ENCODE measurements around the gene CADM1.

CADM1 gene

DNA sequence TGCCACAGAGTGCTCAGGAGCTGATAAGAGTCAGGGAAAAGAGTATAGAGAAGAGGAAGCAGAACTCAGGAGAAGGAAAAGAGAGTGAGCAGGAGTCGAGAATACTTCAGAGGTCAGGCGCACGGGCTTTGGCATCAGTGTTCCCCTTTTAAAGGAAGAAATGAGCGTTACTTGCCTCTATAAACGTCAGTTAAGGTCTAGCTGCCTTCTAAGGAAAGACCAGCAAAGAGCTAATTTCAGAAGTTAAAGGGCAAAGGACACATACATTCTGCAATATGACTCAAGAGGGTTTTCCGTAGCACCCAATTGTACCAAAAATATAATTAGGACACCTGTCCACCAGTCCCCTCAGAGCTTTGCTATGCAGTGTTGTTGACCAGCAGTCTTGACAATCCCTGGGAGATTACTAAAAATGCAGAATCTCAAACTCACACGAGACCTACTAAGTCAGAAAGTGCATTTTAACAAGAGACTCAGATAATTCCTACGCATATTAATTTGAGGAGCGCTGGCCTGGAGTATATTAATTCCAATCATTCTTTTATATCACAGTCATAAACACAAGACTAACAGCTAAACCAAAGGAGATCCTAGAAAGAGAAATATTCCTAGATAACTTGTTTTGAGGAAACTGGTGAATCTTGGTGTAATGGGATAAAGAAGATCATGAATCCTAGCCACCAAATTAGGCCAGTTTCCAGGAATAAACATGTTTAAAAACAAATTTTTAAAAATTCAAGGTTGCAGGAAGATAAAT lies 249.0 kb downstream of the CADM1 start:
- no peak for DNase-seq

DNA sequence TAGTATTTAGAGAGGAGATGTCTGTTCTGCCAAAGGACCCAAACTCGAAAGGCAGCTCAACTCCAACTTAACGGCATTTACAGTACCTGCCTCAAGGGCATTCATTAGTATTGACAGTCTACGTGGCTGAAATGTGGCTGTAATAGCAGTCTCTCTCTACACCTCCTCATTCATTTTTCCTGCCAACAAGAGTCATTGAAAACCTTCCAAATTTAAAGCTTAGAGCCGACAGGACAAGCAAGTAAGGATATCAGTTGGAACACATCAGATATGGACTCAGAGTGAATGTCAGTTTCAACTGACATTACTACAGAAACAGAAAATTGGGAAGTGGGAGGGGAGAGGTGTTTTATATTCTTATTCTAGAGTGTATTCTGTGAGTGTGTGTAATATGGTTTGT lies 253.1 kb downstream of the CADM1 start:
- DNase-seq = no peak

DNA sequence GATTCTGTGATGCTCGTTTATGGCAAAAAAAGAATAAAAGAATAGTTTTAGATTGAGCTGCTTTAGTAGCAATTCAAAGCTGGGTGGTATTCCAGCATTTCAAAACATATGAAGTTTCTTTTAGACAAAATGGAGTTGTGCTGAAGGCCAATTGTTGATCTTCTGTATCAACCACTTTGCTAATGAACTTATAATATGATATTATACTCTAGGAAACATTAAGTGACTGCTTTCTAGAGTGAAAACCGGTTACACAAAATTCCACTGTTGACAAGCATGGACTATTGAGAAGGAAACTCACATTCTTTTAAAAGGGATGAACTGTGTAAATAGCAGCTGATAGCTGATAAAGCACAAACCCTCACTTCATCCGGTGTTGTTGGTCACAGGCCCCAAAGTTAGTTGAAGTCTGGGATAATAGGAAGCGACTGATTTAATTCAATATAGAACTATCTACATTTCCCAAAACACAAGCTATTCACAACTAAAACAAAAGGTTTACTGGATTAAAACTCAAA lies 255.1 kb downstream of the CADM1 start:
- no peak for DNase-seq

DNA sequence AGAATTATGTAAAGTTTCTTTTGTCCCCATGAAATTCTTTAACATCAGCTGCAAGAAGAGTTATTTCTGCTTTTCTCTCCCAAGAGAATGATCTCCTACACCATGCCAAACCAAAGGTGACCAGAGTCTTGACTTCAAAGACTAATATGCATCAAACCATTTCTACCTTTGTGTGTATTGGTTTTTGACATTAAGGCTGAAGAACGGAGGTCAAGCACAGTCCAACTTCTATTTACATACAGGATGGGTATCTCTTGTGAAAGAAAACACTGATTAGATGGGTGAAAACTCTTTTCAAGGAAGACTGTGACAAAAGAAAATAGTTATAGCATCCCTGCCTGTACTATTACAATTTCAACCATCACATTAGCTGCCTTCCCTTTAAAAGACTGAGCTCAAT lies 256.3 kb downstream of the CADM1 start:
- DNase-seq = no peak

DNA sequence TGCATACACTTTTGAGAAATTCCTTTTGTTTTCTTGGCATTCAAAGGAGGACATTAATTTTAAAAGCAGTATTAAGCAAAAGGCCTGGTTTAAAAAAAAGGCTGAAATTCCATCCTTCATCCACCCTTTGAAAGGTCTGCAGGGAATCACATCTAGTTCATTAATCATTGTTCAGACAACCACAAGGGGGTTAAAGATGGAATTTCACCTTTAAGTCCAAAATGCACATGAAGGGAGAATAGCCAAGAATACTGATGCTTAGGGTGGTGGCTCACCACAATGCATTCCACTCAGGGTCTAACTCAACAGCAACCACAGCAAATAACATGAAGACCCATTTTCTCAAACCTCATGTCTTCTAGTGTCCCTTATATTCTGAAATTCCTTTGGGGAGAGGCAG lies 256.9 kb downstream of the CADM1 start:
- DNase-seq = no peak

DNA sequence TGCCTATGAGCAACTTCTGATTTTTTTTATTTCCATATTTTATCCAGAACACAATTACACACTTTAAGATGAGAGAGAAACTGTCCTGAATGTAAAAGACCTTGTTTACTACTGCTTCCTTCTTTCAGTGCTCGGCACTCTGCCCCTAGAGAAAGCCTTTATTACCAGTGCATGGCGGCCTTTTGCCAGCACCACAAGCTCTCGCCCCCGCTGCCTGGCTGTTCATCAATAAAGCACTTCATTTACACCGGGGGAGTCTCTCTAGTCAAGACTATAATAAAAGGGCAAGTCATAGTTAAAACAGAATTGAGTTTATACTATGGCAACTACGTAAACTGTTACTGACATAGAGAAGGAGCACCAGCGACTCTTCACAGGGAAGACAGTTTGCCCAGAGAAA lies 259.5 kb downstream of the CADM1 start:
- DNase-seq = peak in 36 of 56 donors; percentile 5 to 74 (median 26)

DNA sequence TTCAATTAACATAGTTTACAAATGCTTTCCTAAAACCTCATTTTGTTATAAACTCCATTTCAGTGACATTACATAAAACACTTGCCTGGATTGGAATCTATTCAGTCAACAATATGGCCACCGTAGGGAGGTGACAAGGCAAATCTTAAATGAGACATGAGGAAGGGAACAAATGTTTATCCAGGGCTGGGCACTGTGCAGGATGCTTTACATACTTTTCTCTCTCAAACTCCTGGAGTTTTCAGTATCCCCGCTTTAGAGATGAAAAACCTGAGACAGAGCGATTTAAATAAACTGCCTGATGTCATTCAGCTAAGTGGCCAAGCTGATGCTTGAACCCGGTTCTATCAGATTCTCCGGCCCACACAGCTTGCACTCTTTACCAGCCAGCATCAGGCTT lies 259.9 kb downstream of the CADM1 start:
- DNase-seq = no peak

DNA sequence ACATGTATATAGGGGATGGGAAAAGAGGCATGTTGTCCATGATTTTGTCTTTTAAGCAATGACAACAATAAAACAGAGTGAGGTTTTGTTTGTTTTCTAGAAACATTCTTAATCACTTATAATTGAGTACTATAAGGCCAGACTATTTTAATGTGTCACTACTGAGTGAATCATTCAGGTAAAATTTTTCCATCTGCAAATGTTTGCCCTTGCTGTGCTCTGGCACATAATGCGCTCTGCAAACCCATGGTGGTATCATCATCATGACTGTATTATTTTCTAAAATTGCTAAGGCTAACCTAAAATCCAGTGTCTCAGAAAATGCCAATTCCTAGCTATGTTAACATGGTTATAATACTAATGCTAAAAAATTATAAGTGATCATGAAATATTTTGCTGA lies 261.2 kb downstream of the CADM1 start:
- no peak for DNase-seq

DNA sequence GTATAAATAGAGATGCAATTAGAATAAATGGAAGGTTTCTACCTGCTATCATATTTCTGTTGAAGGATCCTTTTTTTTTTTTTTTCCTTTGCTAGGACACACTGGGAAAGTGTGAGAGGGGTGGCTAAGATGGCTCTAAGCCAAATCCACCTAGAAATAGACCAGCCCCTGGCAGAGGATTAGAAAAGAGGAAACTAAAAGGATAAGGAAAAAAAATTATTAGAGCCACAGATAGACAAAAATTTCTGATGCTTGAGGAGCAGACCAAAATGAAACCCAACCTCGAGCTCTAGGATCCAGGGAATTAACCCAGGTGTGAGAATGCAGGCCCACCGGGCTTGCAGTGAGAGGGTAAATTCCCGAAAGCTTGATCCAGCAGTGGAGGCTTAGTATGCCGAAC lies 262.3 kb downstream of the CADM1 start:
- no peak for DNase-seq

DNA sequence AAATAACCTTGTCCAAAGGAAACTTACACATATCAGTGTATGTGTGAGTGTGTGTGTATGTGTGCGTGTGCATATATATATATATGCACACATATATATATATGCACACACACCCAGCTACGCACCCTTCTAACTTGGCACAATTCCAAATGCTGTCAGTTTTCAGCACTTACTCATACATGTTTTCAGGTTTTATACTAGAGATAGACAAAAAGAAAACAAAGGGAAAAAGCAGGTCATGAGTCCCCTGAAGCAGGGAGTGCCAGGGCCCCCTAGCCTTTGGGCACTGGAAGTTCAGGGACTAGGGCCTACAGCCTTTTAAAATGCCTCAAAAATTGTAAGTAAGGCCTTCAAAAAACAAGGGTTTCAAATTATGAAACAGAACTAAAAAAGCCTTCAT lies 265.4 kb downstream of the CADM1 start:
- no peak for DNase-seq

DNA sequence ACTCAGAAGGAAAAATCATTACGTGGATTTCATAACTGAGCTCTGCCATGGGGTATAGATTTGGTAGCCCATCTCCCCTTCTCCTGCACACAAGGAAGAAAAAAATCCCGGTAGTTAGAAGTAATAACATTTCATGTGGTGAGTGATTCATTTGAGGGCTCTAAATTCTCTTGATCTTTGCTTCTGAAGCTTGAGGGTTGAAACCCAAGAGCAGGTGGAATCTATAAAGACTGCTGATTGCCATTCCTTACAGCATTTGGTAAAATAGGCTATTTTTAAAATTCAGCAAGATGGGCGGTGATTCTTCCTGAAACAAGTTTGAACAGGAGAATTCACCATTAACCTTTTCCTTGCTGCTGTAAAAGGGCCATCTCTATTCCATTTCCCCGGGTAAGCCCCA lies 266.1 kb downstream of the CADM1 start:
- no peak for DNase-seq

DNA sequence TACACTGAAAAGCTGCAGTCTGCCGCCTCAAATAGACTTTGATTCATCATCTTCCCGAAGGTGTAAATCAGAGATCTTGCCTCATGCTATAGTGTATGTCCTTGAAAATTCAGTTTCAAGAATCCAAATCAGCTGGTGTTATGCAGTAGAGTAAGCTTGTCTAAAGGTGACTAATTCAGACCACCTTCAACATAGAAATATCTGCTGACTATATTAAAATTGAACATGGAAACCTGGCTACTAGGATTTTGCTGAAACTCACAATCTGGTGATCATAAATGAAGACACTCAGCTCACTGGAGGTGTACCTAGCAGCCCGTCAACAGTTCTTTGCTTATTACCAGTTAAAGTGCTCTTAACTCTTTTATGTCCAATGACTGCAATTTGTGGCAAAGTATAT lies 266.6 kb downstream of the CADM1 start:
- DNase-seq = no peak

DNA sequence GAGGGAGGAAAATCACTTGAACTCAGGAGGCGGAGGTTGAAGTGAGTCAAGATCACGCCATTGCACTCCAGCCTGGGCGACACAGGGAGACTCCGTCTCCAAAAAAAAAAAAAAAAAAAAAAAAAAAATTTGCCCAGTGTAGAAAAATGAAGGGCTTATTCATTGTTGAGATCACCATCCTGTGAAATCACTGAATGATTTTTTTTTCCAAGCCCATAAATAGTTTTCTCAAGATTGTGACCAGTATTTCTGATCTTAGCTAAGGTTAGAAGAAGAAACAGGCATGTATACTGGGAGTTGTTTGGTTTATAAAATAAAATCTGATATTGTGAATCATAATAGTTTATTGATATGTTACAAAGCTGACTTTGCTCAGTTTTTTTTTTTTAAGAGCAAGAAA lies 269.4 kb downstream of the CADM1 start:
- DNase-seq = no peak

DNA sequence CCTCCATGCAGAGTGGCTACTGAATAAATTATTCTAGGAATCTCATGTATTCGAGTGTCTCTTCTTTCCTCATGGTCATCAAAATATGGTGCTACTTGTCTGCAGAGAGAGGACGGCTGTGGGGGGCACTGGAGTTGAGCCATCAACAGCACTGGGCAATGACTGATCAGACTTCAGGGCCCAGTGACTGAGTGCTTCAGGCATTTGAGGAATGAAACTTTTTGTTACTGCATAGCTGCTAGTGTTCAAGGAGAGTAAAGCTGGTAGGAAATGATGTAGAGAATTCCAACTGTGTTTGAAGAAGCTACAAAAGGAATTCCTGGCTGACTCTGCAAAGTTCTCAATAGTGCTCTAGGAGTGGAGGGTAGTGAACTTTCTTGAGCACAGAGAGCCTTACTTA lies 277.7 kb downstream of the CADM1 start:
- DNase-seq = no peak

DNA sequence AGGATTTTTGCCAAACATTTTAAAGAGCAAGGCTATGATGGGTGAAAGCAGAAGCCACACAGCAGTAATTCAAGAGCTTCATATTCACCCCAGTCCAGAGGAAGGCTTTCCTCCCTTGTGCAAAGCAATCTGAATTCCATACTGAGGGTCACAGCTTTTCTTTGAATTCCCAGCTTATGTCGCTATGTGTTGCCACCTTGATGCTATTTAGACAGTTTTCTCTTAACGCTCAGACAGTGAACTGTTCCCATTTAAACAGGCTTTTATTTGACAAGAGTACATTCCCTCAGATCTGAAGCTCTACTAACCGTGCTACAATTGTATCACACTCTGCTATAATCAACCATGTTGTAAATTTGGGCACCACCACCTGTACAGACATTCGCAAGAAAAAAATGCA lies 279.7 kb downstream of the CADM1 start:
- no peak for DNase-seq

DNA sequence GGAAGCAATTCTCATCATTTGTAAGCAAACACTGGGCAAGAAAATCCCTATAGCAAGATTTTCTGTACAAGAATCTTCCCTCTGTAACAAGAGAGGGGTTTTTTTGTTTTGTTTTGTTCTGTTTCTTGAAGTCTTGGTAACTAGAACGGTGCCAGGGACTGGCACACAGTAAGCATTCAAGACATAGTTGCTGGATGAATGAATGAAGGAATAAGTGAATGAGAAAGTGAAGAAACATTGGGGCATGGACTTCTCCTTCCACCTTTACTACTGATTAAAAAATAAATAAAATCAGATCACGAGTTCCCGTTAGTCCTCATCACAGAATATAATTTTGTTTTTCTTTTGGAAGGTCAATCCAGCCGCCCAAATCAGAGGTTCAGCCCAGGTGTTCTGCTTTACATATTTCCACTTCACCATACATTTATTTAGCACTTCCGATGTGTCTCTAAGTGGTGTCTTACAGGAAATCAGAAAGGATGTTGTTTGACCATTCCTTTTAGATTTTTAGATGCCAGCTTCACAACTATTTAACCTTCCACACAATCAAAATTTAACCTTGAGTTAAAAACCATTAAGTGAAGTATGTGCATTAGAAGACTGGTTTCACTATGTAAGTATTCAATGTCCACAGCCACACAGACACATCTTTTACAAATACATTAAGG lies 281.2 kb downstream of the CADM1 start:
- no peak for DNase-seq

DNA sequence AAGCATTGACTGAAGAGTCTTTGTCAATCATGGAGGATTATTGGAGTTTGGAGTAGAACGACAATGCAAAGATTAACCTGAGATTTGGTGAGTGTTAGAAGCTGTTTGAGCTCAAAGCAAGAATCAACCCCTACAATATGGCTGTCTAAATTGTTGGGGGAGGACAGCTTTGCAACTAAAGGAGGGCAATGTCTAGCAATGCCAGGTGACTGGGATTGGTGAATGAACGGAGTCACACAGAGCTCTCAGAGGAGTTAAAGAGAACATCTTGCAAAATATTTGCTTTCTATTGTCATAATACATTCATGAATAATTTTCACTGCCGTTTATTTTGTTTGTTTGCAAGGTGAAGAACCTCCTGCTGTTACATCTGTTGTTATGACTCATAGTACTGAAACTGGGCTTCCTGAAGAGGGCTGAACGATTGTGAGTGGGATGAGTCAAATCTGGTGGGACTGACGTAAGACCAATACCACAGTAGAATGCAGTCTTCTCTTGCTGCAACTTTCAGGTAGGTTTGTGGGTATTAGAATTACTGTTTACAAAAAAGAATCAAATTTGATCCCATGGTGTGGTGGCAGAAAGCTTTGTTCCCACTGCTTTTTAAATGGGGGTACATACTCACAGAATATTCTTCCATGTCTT lies 281.9 kb downstream of the CADM1 start:
- DNase-seq = no peak

DNA sequence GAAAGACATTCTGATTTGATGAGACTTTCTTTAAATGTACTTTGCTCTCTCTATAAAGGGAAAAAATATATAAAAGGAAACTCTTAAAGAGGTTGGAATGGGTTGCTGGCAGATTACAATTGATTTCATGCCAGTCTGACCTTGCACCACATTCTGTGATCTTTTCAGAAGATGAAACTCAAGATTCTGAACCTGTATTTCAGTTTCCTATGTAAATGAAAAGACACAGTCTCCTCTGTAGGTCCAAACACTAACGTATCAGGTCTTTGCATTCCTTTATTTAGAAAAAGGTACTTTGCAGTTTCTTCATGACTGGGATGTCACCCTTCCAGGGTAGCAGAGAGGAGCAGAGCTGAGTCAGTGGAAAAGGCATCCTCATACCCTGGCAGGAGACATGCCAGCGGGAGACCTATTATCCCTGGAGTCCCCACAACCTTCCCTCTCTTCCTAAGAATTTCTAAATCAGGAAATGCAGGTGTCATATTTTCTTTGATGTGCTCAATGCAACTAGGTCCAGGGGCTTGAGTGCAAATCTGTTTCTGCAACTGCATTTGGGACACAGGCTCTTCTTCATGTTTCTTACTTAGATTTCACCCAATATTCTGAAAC lies 282.6 kb downstream of the CADM1 start:
- no peak for DNase-seq

DNA sequence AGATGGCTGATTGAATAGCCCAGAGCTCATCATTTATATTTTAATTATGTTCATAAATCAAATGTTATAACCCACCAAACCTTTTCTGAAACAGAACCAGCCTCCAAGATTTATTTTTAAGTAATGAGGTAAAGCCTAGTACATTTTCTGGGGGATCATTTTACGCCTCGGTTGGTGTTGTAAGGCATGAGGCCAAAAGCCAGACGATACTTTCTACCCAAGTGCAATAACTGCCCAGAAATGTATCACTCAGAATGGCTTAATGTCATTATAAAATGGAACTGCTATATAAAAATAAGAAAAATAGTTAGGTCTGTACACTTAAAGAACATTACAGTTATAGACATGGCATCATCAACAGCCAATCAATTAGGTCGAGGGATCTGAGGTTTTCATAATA lies 283.3 kb downstream of the CADM1 start:
- no peak for DNase-seq

DNA sequence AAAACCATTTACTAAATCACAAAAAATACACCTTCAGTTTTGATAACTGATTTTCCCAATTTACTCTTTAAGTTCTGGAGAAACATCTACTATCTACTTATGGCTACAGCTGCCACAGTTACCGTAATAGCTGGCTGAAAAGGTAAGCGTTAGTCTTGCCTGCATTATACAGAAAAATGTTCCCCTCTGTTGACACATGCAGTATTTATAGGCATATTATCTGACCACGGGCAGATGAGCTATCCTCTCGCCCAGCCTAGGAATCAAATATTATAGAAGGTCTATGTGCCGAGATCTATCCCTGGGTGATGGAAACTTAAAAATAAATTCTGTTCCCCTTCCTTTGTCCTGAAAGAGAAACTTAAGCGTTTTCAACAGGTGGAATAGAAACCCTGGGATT lies 283.8 kb downstream of the CADM1 start:
- DNase-seq = no peak

DNA sequence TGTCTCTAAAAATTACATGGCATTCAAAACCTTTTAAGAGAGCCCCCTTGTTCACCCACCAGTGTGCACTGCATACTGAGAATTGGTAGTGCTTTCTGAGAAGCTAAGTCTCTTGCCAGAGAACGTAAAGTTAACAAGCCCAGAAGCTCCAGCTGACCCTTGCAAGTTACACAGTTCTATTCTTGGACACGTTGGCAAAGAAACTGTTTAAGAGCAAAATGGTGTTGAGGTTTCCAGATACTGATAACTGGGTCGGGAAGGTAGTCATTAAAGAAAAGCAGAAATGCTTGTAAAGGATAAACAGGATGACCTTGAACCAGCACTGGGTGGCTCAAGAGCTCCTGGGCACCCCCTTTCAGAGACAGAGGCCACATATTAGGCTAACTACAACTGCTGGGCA lies 284.8 kb downstream of the CADM1 start:
- no peak for DNase-seq

DNA sequence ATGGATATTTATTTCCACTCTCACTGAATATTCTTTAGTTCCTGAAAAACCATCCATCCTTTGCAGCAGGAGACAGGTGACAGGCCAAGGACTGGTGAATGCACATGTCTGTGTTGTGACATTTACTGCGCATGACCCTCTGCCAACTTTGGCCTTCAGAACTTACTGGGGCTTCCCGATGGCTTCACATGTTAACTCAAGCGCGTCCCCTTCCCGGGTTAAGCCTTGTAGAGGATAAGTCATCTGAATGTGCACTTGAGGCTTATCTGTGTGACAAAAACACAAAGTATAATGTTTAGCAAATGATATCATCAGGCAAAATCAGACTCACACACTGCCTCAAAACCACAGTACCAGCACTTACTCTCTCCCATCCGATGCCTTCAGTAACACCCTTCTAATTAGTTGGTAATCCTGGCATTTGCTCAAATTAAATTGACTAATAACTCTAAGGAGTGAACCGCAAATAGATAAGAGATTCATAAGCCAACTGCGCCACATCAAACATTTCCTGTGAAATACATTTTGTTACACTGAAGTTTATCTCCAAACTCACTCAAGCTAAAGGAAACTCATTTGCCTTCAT lies 286.4 kb downstream of the CADM1 start:
- DNase-seq = no peak
